CD14-positive monocyte (primary cell): ENCODE data around the gene CCDC15. TPM values are rescaled to one million over a fixed set of nuclear protein-coding genes. Genes with fewer than 3 reads are reported as not detected.
A peak's percentile ranks its signal among the peaks of the same experiment; 100 is the strongest.

Experiments used
- DNase-seq, 3 donors: peaks; one replicate each; pipeline ENCODE4 v3.0.0-alpha.2; 2011 to 2022
- H2AFZ ChIP-seq: 2 replicates; pipeline ENCODE4 v1.6.0; 2012; ENCODE audit warnings: mild to moderate bottlenecking, low read depth, low read length, inconsistent platforms; ENCODE audit not compliant: insufficient read depth, poor library complexity, severe bottlenecking
- H3K27ac ChIP-seq, 2 donors: 1 replicate in 1 of 2; 2 replicates in 1 of 2; pipeline ENCODE4 v1.5.1; 2012 to 2013; ENCODE audit warnings: low read length in 2 of 2, control low read depth in 1 of 2, inconsistent platforms in 1 of 2, low read depth in 1 of 2, mild to moderate bottlenecking in 1 of 2
- H3K27me3 ChIP-seq, 2 donors: one replicate each; pipeline versions ENCODE4 v1.6.0 to v1.6.1; 2011 to 2013; ENCODE audit warnings: low read length in 2 of 2; ENCODE audit not compliant: control insufficient read depth in 2 of 2, insufficient read depth in 2 of 2
- H3K36me3 ChIP-seq, 2 donors: replicated peaks in 1 of 2; 1 replicate in 1 of 2; 2 replicates in 1 of 2; pipeline versions ENCODE4 v1.5.1 to v1.6.1; 2012 to 2013; ENCODE audit warnings: low read length in 2 of 2, control low read depth in 1 of 2, inconsistent platforms in 1 of 2, mild to moderate bottlenecking in 1 of 2; ENCODE audit not compliant: insufficient read depth in 2 of 2, control insufficient read depth in 1 of 2
- H3K4me1 ChIP-seq, 2 donors: 1 replicate in 1 of 2; 2 replicates in 1 of 2; pipeline versions ENCODE4 v1.5.1 to v1.6.1; 2012 to 2013; ENCODE audit warnings: low read length in 2 of 2, control low read depth in 1 of 2, inconsistent platforms in 1 of 2, mild to moderate bottlenecking in 1 of 2, moderate library complexity in 1 of 2; ENCODE audit not compliant: insufficient read depth in 2 of 2, control insufficient read depth in 1 of 2
- H3K4me2 ChIP-seq: replicated peaks from 2 replicates; pipeline ENCODE3; 2012; ENCODE audit warnings: low read length, moderate library complexity, mild to moderate bottlenecking; ENCODE audit not compliant: poor library complexity, severe bottlenecking; ENCODE audit errors: extremely low read depth
- H3K4me3 ChIP-seq, 3 experiments: fragments of 200-600 bp in 1 of 3; sonication (generic) in 1 of 3; replicated peaks in 1 of 3; 1 replicate in 2 of 3; 2 replicates in 1 of 3; pipeline ENCODE4 v1.5.1; 2011 to 2013; ENCODE audit warnings: low read length in 3 of 3, mild to moderate bottlenecking in 3 of 3, control low read depth in 2 of 3, low read depth in 2 of 3, inconsistent platforms in 1 of 3, moderate library complexity in 1 of 3
- H3K79me2 ChIP-seq: 2 replicates; pipeline ENCODE4 v1.6.0; 2012; ENCODE audit warnings: mild to moderate bottlenecking, control low read depth, inconsistent platforms, low read length, moderate library complexity; ENCODE audit not compliant: insufficient read depth
- H3K9ac ChIP-seq: 2 replicates; pipeline ENCODE4 v1.6.0; 2017; ENCODE audit warnings: low read length, mild to moderate bottlenecking; ENCODE audit not compliant: insufficient read depth, poor library complexity, severe bottlenecking
- H3K9me3 ChIP-seq, 2 donors: replicated peaks in 1 of 2; 1 replicate in 1 of 2; 2 replicates in 1 of 2; pipeline versions ENCODE4 v1.5.1 to v1.6.1; 2012 to 2013; ENCODE audit warnings: low read length in 2 of 2, control low read depth in 1 of 2; ENCODE audit not compliant: control insufficient read depth in 1 of 2, insufficient read depth in 1 of 2
- H4K20me1 ChIP-seq: 2 replicates; pipeline ENCODE4 v1.6.0; 2012; ENCODE audit warnings: mild to moderate bottlenecking, low read length, control low read depth, moderate library complexity; ENCODE audit not compliant: insufficient read depth
- H3K27ac Mint-ChIP-seq, 7 donors: one replicate each; pipeline ENCODE4 v1.8.0; 2020; ENCODE audit warnings: mild to moderate bottlenecking in 7 of 7, mixed read lengths in 7 of 7, moderate library complexity in 6 of 7, inconsistent platforms in 2 of 7
- H3K27me3 Mint-ChIP-seq, 3 donors: one replicate each; pipeline ENCODE4 v1.8.0; 2021 to 2022; ENCODE audit warnings: low read depth in 3 of 3, mild to moderate bottlenecking in 3 of 3, mixed read lengths in 3 of 3, moderate library complexity in 3 of 3, inconsistent platforms in 1 of 3
- H3K36me3 Mint-ChIP-seq, 2 donors: one replicate each; pipeline ENCODE4 v1.8.0; 2020; ENCODE audit warnings: mixed read lengths in 2 of 2, inconsistent platforms in 1 of 2, mild to moderate bottlenecking in 1 of 2
- H3K4me1 Mint-ChIP-seq: one replicate; pipeline ENCODE4 v1.8.0; 2020; ENCODE audit warnings: mild to moderate bottlenecking, mixed read lengths
- H3K4me3 Mint-ChIP-seq, 2 donors: one replicate each; pipeline ENCODE4 v1.8.0; 2020; ENCODE audit warnings: mild to moderate bottlenecking in 2 of 2, mixed read lengths in 2 of 2, moderate library complexity in 1 of 2
- H3K9me3 Mint-ChIP-seq, 7 donors: one replicate each; pipeline ENCODE4 v1.8.0; 2020 to 2022; ENCODE audit warnings: mixed read lengths in 7 of 7, mild to moderate bottlenecking in 6 of 7, moderate library complexity in 6 of 7, inconsistent platforms in 2 of 7
- WGBS: methylation state at CpG from one replicate; pipeline ENCODE4 v1.1.5; 2013; ENCODE audit warnings: missing lambda C conversion rate; ENCODE audit not compliant: insufficient coverage; 5-methylcytosine and 5-hydroxymethylcytosine counted together
- intact Hi-C, 2 donors: fragments of 100-400 bp; cut with micrococcal nuclease; formaldehyde crosslinking; loops; one replicate each; pipeline versions ENCODE4 v1.15.0 to v1.15.1; 2023
- polyA plus RNA-seq, 3 donors: library from polyadenylated mRNA; depleted of rRNA in 1 of 3; unstranded in 2 of 3; stranded (reverse) in 1 of 3; fragments of 300-500 nt in 2 of 3; fragments of >200 nt in 1 of 3; fragmentation: Illumina TruSeq in 2 of 3; gene quantifications; 1 replicate in 2 of 3; 2 replicates in 1 of 3; pipeline ENCODE4 v1.2.3, GENCODE V29; 2012 to 2021
- TF ChIP-seq, protein P1 (sequence below): fragments of 200-600 bp; IDR thresholded peaks from one replicate; pipeline ENCODE4 v1.8.0; 2022; ENCODE audit warnings: antibody characterized with exemption, mild to moderate bottlenecking

Gene CCDC15
- polyA plus RNA-seq, 3 donors, result 0.24 to 0.32 (median 0.28) TPM

DNA sequence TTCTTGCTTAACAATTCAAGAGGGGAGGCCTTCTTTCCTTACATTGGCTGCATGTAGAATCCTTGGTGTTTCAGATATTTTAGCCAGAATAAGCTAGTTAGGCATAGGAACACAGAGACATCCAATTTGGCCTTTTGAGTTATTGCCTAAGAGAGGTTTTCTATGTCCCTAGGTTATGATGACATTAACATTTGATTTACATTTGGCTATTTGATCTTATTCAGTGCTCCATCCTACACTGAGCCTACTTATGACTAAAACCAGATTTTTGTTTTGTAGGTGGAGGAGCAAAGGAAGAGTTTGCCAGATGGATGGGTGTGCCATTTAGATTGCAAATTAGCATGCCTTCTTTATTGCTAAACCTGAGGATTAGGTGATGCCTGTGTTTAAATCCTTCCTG, 98.0 kb downstream of the CCDC15 start:
- no peak for DNase-seq
- intact Hi-C loops, result no loop called here
- no peaks in the 10 kb centered on the region for H3K4me1 ChIP-seq
- H3K4me3 ChIP-seq, result no peak overlapping the region
- no peak overlapping the region for H3K27ac ChIP-seq
- no peaks in the 10 kb centered on the region for H4K20me1 ChIP-seq
- H3K27me3 Mint-ChIP-seq, result no peaks in the 10 kb centered on the region
- no peak overlapping the region for H3K4me3 Mint-ChIP-seq
- H3K36me3 Mint-ChIP-seq, result peaks cover 0 to 3% of the 10 kb centered on the region in 2 donors
- H3K79me2 ChIP-seq, result no peaks in the 10 kb centered on the region
- H2AFZ ChIP-seq, result no peak overlapping the region
- no peaks in the 10 kb centered on the region for H3K4me1 Mint-ChIP-seq
- no peaks in the 10 kb centered on the region for H3K36me3 ChIP-seq
- H3K9me3 ChIP-seq, result no peaks in the 10 kb centered on the region
- H3K9ac ChIP-seq, result no peak overlapping the region
- peaks cover 0 to 4% (median 0%) of the 10 kb centered on the region in 7 donors for H3K9me3 Mint-ChIP-seq
- no peak overlapping the region for H3K4me2 ChIP-seq
- H3K27me3 ChIP-seq, result no peaks in the 10 kb centered on the region
- H3K27ac Mint-ChIP-seq, result no peak overlapping the region
- TF ChIP-seq, protein P1, sequence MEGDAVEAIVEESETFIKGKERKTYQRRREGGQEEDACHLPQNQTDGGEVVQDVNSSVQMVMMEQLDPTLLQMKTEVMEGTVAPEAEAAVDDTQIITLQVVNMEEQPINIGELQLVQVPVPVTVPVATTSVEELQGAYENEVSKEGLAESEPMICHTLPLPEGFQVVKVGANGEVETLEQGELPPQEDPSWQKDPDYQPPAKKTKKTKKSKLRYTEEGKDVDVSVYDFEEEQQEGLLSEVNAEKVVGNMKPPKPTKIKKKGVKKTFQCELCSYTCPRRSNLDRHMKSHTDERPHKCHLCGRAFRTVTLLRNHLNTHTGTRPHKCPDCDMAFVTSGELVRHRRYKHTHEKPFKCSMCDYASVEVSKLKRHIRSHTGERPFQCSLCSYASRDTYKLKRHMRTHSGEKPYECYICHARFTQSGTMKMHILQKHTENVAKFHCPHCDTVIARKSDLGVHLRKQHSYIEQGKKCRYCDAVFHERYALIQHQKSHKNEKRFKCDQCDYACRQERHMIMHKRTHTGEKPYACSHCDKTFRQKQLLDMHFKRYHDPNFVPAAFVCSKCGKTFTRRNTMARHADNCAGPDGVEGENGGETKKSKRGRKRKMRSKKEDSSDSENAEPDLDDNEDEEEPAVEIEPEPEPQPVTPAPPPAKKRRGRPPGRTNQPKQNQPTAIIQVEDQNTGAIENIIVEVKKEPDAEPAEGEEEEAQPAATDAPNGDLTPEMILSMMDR, result no peak

GRCh38 chr11:125053167-125053566, 99.2 kb downstream of the CCDC15 start:
- Histone ChIP-seq H3K9me3 (no peaks in the 10 kb centered on the region), H3K79me2 (no peaks in the 10 kb centered on the region), H3K4me1 (no peaks in the 10 kb centered on the region), H3K27ac (no peak overlapping the region), H3K27me3 (no peaks in the 10 kb centered on the region), H3K9ac (no peak overlapping the region), H3K36me3 (no peaks in the 10 kb centered on the region), H3K4me3 (no peak overlapping the region), H2AFZ (no peak overlapping the region), H4K20me1 (no peaks in the 10 kb centered on the region), H3K4me2 (no peak overlapping the region)
- H3K9me3 Mint-ChIP-seq, result peaks cover 0 to 4% (median 0%) of the 10 kb centered on the region in 7 donors
- peak in 1 of 3 donors; percentile 8 for DNase-seq
- intact Hi-C loops, result no loop called here
- H3K4me3 Mint-ChIP-seq, result no peak overlapping the region
- peaks cover 0 to 3% of the 10 kb centered on the region in 2 donors for H3K36me3 Mint-ChIP-seq
- H3K4me1 Mint-ChIP-seq, result no peaks in the 10 kb centered on the region
- peaks cover 0 to 4% (median 0%) of the 10 kb centered on the region in 3 donors for H3K27me3 Mint-ChIP-seq
- TF ChIP-seq, protein P1, result no peak
- 100% methylated on average over 1 of the region's 1 CpG for WGBS
- H3K27ac Mint-ChIP-seq, result no peak overlapping the region
